Adrenal gland (tissue), 12 donors: ENCODE data around the gene WDR13. TPM values are rescaled to one million over a fixed set of nuclear protein-coding genes. Genes with fewer than 3 reads are reported as not detected.
"Not testable (repeated sequence)": the region's sequence is repeated elsewhere in the genome, so short reads cannot be mapped to it uniquely, and the experiment has no call there.

Experiments
- DNase-seq, 7 donors: peaks; one replicate each; pipeline ENCODE4 v3.0.0-alpha.2; 2019 to 2020
- H3K27ac ChIP-seq, 5 donors: fragments of 200-600 bp; sonication (generic) in 4 of 5; 1 replicate in 3 of 5; 2 replicates in 2 of 5; pipeline versions ENCODE4 v1.5.1 to v1.8.0; 2016 to 2020; ENCODE audit warnings: mild to moderate bottlenecking in 1 of 5
- H3K27me3 ChIP-seq: fragments of 200-600 bp; 2 replicates; pipeline ENCODE4 v1.8.0; 2021
- H3K36me3 ChIP-seq, 2 donors: fragments of 200-600 bp; replicated peaks in 1 of 2; 1 replicate in 1 of 2; 2 replicates in 1 of 2; pipeline versions ENCODE4 v1.5.1 to v1.8.0; 2018 to 2022
- H3K4me1 ChIP-seq, 2 donors: fragments of 200-600 bp; replicated peaks in 1 of 2; 1 replicate in 1 of 2; 2 replicates in 1 of 2; pipeline versions ENCODE4 v1.5.1 to v1.8.0; 2018 to 2021
- H3K4me3 ChIP-seq, 4 donors: fragments of 200-600 bp; sonication (generic) in 3 of 4; one replicate each; pipeline ENCODE4 v1.5.1; 2016 to 2018
- H3K9me3 ChIP-seq, 3 donors: fragments of 200-600 bp; sonication (generic) in 1 of 3; replicated peaks in 1 of 3; 1 replicate in 2 of 3; 2 replicates in 1 of 3; pipeline versions ENCODE4 v1.5.1 to v1.8.0; 2016 to 2021
- POLR2A ChIP-seq, 2 donors: fragments of 450-650 bp; IDR thresholded peaks; one replicate each; pipeline ENCODE4 v1.6.1; 2017; ENCODE audit warnings: antibody characterized with exemption in 2 of 2, mild to moderate bottlenecking in 2 of 2, moderate library complexity in 1 of 2
- WGBS, 4 donors: extraction: QIAGEN DNeasy Blood & Tissue Kit in 2 of 4; methylation state at CpG; one replicate each; pipeline versions ENCODE4 v1.1.5 to v1.1.7; 2013 to 2017; 5-methylcytosine and 5-hydroxymethylcytosine counted together
- intact Hi-C, 2 donors: fragments of 100-400 bp; cut with DNase I; formaldehyde crosslinking; loops; one replicate each; pipeline versions ENCODE4 v1.14.1 to v1.15.0; 2022 to 2023
- polyA plus RNA-seq, 3 donors: library from polyadenylated mRNA; stranded (reverse); fragments of 200-250 nt in 2 of 3; fragments of 350-450 nt in 1 of 3; fragmentation: Illumina TruSeq in 1 of 3; extraction: RNeasy Lipid Tissue Mini Kit (QIAGEN cat#74804) in 1 of 3; gene quantifications; one replicate each; pipeline ENCODE4 v1.2.3, GENCODE V29; 2013 to 2014
- small RNA-seq, 2 donors: library from RNA; depleted of rRNA; stranded (forward); fragments of <200 nt; gene quantifications; one replicate each; pipeline ENCODE3, GENCODE V24; 2016
- total RNA-seq, 9 donors: library from RNA; depleted of rRNA in 4 of 9; stranded (reverse); fragments of >200 nt in 4 of 9; fragments of 120-200 nt in 1 of 9; fragmentation: NEBNext Ultra II Directional in 1 of 9; extraction: Animal tissue kit (Norgen Biotek cat#: 25700) in 1 of 9; gene quantifications; one replicate each; pipeline versions ENCODE4 v1.1.0 to v1.2.4, GENCODE V29; 2013 to 2023
- TF ChIP-seq, protein P1 (sequence below), 6 experiments: fragments of 450-650 bp in 4 of 6; fragments of 200-600 bp in 2 of 6; sonication (generic) in 1 of 6; IDR thresholded peaks; 1 replicate in 5 of 6; 2 replicates in 1 of 6; pipeline versions ENCODE4 v1.5.1 to v1.8.0; 2016 to 2021; ENCODE audit warnings: antibody characterized with exemption in 6 of 6, mild to moderate bottlenecking in 2 of 6, moderate library complexity in 1 of 6
- donor health status: healthy with polysubstance abuse.
- donor health status: Bipolar disorder and iron deficiency.
- donor health status: DM: yes; HTN: yes; CAD: no.
- donor health status: DM: no; HTN: no; CAD: no.
- donor health status: DM: no; HTN: no; CAD: no.
- donor health status: DM: yes; HTN: yes; CAD: no.

The WDR13 gene
- total and polyA plus RNA-seq, 12 donors = 53.5 to 677 (median 171) TPM

DNA sequence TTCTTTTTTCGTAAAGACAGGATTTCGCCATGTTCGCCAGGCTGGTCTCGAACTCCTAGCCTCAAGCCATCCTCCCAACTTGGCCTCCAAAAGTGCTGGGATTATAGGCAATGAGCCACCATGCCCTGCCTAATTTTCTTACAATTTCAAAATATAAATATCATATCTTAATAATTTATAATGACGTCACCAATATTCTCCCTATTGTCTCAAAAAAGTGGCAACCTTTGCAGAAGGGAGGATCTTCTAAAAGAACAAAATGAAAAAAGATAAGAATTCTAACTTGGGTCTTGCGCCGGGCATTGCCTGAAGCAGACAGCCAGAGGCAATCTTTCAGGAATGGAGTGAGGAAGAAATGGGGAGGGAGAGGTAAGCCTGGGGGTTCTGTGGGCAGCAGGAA lies 48.4 kb downstream of the WDR13 start:
- H3K9me3 ChIP-seq = no peaks in the 10 kb centered on the region
- H3K4me3 ChIP-seq = no peak overlapping the region
- WGBS, 4 donors = 80 to 89% (median 84%) methylated on average over 7 of the region's 7 CpGs
- TF ChIP-seq, protein P1, sequence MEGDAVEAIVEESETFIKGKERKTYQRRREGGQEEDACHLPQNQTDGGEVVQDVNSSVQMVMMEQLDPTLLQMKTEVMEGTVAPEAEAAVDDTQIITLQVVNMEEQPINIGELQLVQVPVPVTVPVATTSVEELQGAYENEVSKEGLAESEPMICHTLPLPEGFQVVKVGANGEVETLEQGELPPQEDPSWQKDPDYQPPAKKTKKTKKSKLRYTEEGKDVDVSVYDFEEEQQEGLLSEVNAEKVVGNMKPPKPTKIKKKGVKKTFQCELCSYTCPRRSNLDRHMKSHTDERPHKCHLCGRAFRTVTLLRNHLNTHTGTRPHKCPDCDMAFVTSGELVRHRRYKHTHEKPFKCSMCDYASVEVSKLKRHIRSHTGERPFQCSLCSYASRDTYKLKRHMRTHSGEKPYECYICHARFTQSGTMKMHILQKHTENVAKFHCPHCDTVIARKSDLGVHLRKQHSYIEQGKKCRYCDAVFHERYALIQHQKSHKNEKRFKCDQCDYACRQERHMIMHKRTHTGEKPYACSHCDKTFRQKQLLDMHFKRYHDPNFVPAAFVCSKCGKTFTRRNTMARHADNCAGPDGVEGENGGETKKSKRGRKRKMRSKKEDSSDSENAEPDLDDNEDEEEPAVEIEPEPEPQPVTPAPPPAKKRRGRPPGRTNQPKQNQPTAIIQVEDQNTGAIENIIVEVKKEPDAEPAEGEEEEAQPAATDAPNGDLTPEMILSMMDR (IDR thresholded peaks at IDR 0.05) = no peak
- no peak for TF ChIP-seq POLR2A (IDR thresholded peaks at IDR 0.05)
- DNase-seq = no peak
- H3K4me1 ChIP-seq = no peaks in the 10 kb centered on the region
- intact Hi-C loops = no loop called here
- H3K27me3 ChIP-seq = no peaks in the 10 kb centered on the region
- no peaks in the 10 kb centered on the region for H3K36me3 ChIP-seq
- H3K27ac ChIP-seq = no peak overlapping the region

DNA sequence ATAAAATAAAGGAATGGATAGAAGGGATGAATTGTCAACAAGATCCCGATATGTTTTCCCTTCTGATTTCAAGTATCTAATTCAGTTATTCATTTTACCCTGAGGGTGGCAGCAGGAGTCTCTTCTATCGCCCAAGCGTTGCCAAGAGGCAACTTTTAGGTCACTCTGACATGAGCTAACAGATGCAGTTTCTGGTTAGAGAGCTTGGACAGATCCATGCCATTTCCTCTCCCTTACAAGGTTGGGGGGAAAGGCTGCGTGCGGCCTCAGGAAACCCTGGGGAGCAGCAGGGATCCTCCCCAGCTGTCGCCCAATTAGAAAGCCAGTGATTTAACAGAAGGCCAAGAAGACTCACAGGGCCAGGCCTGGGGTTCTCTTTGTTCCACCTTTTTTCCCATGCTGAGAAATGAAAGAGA lies 51.1 kb downstream of the WDR13 start:
- no peaks in the 10 kb centered on the region for H3K27me3 ChIP-seq
- intact Hi-C loops = no loop called here
- no peaks in the 10 kb centered on the region for H3K36me3 ChIP-seq
- H3K27ac ChIP-seq = peak overlapping the region in 1 of 5 donors; percentile 23
- H3K4me1 ChIP-seq = no peaks in the 10 kb centered on the region
- TF ChIP-seq, protein P1 (IDR thresholded peaks at IDR 0.05) = peak; percentile 9 to 52 (median 46)
- no peak for TF ChIP-seq POLR2A (IDR thresholded peaks at IDR 0.05)
- H3K9me3 ChIP-seq = no peaks in the 10 kb centered on the region
- DNase-seq = peak; percentile 31 to 82 (median 47)
- 2 to 31% (median 16%) methylated on average over 5 to 6 of the region's 6 CpGs for WGBS, 4 donors
- no peak overlapping the region for H3K4me3 ChIP-seq

DNA sequence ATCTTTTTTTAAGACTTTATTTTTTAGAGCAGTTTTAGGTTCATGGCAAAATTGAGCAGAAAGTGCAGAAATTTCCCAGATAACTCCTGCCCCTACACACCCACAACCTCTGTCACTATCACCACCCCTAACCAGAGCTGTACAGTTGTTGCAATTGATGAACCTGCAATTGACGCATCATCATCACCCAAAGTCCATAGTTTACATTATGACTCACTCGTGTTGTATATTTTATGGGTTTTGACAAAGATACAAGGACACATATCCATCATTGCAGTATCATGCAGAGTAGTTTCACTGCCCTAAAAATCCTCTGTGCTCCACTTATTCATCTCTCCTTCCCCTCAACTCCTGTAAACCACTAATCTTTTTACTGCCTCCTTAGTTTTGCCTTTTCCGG lies 51.8 kb downstream of the WDR13 start:
- no peak for DNase-seq
- 49 to 77% (median 62%) methylated on average over 3 of the region's 3 CpGs for WGBS, 4 donors
- Histone ChIP-seq H3K9me3 (no peaks in the 10 kb centered on the region), H3K4me1 (no peaks in the 10 kb centered on the region), H3K27me3 (peaks cover 1% of the 10 kb centered on the region), H3K4me3 (no peak overlapping the region), H3K36me3 (no peaks in the 10 kb centered on the region), H3K27ac (no peak overlapping the region)
- intact Hi-C loops = no loop called here
- TF ChIP-seq, protein P1 (IDR thresholded peaks at IDR 0.05) = no peak
- TF ChIP-seq POLR2A (IDR thresholded peaks at IDR 0.05) = no peak

DNA sequence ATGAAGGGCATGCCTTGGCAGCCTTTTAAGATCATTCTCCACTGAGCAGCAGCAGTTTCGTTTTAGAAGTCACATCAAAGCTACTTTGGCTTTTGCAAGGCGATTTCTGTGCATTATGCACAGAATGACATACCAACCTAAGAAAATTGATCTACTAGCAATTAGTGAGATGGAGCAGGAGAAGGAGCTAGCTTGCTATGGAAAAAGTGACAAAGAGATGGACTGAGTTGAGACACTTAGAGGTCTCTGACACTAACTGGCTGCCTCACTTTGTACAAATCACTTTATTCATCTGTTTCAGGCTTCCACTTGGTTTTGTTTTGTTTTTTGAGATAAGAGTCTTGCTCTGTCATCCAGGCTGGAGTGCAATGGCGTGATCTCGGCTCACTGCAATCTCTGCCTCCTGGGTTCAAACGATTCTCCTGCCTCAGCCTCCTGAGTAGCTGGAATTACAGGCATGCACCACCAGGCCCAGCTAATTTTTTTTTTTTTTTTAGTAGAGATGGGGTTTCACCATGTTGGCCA lies 54.8 kb downstream of the WDR13 start:
- WGBS, 4 donors = 58 to 79% (median 70%) methylated on average over 5 of the region's 5 CpGs
- intact Hi-C loops, H3K4me3 ChIP-seq, DNase-seq, H3K27ac ChIP-seq, H3K4me1 ChIP-seq, H3K36me3 ChIP-seq, H3K9me3 ChIP-seq, H3K27me3 ChIP-seq: not testable (repeated sequence)

DNA sequence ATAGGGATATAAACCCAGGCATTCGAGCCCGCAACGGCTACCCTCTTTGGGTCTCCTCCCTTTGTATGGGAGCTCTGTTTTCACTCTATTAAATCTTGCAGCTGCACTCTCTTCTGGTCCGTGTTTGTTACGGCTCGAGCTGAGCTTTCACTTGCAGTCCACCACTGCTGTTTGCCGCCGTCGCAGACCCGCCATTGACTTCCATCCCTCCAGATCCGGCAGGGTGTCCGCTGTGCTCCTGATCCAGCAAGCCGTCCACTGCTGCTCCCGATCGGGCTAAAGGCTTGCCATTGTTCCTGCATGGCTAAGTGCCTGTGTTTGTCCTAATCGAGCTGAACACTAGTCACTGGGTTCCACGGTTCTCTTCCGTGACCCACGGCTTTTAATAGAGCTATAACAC lies 57.5 kb downstream of the WDR13 start:
- H3K27me3 ChIP-seq = peaks cover 16% of the 10 kb centered on the region
- H3K36me3 ChIP-seq, intact Hi-C loops, H3K9me3 ChIP-seq, H3K4me3 ChIP-seq, H3K27ac ChIP-seq, H3K4me1 ChIP-seq, DNase-seq: not testable (repeated sequence)
- 62 to 80% (median 65%) methylated on average over 11 to 19 of the region's 19 CpGs for whole genome bisulfite sequencing, 4 donors

Small RNAs within 50 kb of the gene (small RNA-seq; reads per million reads assigned to genes)
- 0 reads per million in 2 donors for gene MRPL32P1

Other genes with a start within 250 kb of the WDR13 start
- gene SSX3, start 240.8 kb upstream of the WDR13 start, total RNA-seq = not detected
- gene SSX3, start 240.8 kb upstream of the WDR13 start, polyA plus RNA-seq = not detected
- not detected for gene SSX4, start 214.0 kb upstream of the WDR13 start, total RNA-seq
- gene SSX4, start 214.0 kb upstream of the WDR13 start, polyA plus RNA-seq = not detected
- gene SSX4B, start 185.5 kb upstream of the WDR13 start, total RNA-seq = not detected
- not detected for gene SSX4B, start 185.5 kb upstream of the WDR13 start, polyA plus RNA-seq
- gene SLC38A5, start 127.2 kb upstream of the WDR13 start, total RNA-seq = 1 to 10 TPM in 7 of 9 donors, under 1 TPM in 2; 0.11 to 6.6 (median 4.3) TPM
- 1 to 10 TPM; 3.7 to 6.2 (median 6.0) TPM for gene SLC38A5, start 127.2 kb upstream of the WDR13 start, polyA plus RNA-seq
- 10 to 100 TPM; 27.8 to 83.4 (median 39.0) TPM for gene FTSJ1, start 121.3 kb upstream of the WDR13 start, total RNA-seq
- gene FTSJ1, start 121.3 kb upstream of the WDR13 start, polyA plus RNA-seq = 10 to 100 TPM; 42.2 to 59.2 (median 52.0) TPM
- gene PORCN, start 88.5 kb upstream of the WDR13 start, total RNA-seq = 100 to 1,000 TPM in 2 of 9 donors, 10 to 100 TPM in 6, 1 to 10 TPM in 1; 9.5 to 290 (median 88.8) TPM
- gene PORCN, start 88.5 kb upstream of the WDR13 start, polyA plus RNA-seq = 100 to 1,000 TPM in 1 of 3 donors, 10 to 100 TPM in 2; 36.6 to 199 (median 60.1) TPM
- gene EBP, start 75.7 kb upstream of the WDR13 start, total RNA-seq = 100 to 1,000 TPM in 8 of 9 donors, 10 to 100 TPM in 1; 85.8 to 678 (median 152) TPM
- 1,000 to 10,000 TPM in 1 of 3 donors, 100 to 1,000 TPM in 2; 119 to 1,010 (median 252) TPM for gene EBP, start 75.7 kb upstream of the WDR13 start, polyA plus RNA-seq
- gene TBC1D25, start 57.8 kb upstream of the WDR13 start, total RNA-seq = 10 to 100 TPM in 7 of 9 donors, 1 to 10 TPM in 2; 9.0 to 31.0 (median 15.7) TPM
- 10 to 100 TPM in 1 of 3 donors, 1 to 10 TPM in 2; 8.9 to 12.5 (median 9.5) TPM for gene TBC1D25, start 57.8 kb upstream of the WDR13 start, polyA plus RNA-seq
- 100 to 1,000 TPM in 6 of 9 donors, 10 to 100 TPM in 3; 52.9 to 284 (median 127) TPM for gene RBM3, start 23.0 kb upstream of the WDR13 start, total RNA-seq
- gene RBM3, start 23.0 kb upstream of the WDR13 start, polyA plus RNA-seq = 100 to 1,000 TPM; 170 to 234 (median 224) TPM
- gene WAS, start 86.3 kb downstream of the WDR13 start, total RNA-seq = 10 to 100 TPM in 5 of 9 donors, 1 to 10 TPM in 4; 1.1 to 22.5 (median 12.8) TPM
- 10 to 100 TPM in 1 of 3 donors, 1 to 10 TPM in 2; 4.2 to 18.9 (median 9.1) TPM for gene WAS, start 86.3 kb downstream of the WDR13 start, polyA plus RNA-seq
- gene SUV39H1, start 99.2 kb downstream of the WDR13 start, total RNA-seq = 1 to 10 TPM; 2.6 to 4.4 (median 3.4) TPM
- 1 to 10 TPM; 2.6 to 3.2 (median 3.1) TPM for gene SUV39H1, start 99.2 kb downstream of the WDR13 start, polyA plus RNA-seq
- gene GLOD5, start 164.3 kb downstream of the WDR13 start, total RNA-seq = under 1 TPM in 1 of 9 donors, not detected in 8; 0.94 TPM
- gene GLOD5, start 164.3 kb downstream of the WDR13 start, polyA plus RNA-seq = not detected
- gene GATA1, start 189.1 kb downstream of the WDR13 start, total RNA-seq = under 1 TPM in 3 of 9 donors, not detected in 6; 0.27 to 0.43 (median 0.33) TPM
- not detected for gene GATA1, start 189.1 kb downstream of the WDR13 start, polyA plus RNA-seq
- 100 to 1,000 TPM in 1 of 9 donors, 10 to 100 TPM in 8; 45.1 to 142 (median 72.6) TPM for gene HDAC6, start 204.6 kb downstream of the WDR13 start, total RNA-seq
- 100 to 1,000 TPM in 2 of 3 donors, 10 to 100 TPM in 1; 87.2 to 303 (median 135) TPM for gene HDAC6, start 204.6 kb downstream of the WDR13 start, polyA plus RNA-seq
- under 1 TPM in 1 of 9 donors, not detected in 8; 0.11 TPM for gene ERAS, start 229.0 kb downstream of the WDR13 start, total RNA-seq
- under 1 TPM in 1 of 3 donors, not detected in 2; 0.20 TPM for gene ERAS, start 229.0 kb downstream of the WDR13 start, polyA plus RNA-seq
- gene PCSK1N, start 238.1 kb downstream of the WDR13 start, total RNA-seq = 100 to 1,000 TPM in 1 of 9 donors, 10 to 100 TPM in 2, 1 to 10 TPM in 5, under 1 TPM in 1; 0.97 to 151 (median 7.0) TPM
- 100 to 1,000 TPM in 2 of 3 donors, under 1 TPM in 1; 0.24 to 297 (median 113) TPM for gene PCSK1N, start 238.1 kb downstream of the WDR13 start, polyA plus RNA-seq